Body of pancreas (tissue), 4 donors: ENCODE measurements around the gene RARA. TPM values are rescaled to one million over a fixed set of nuclear protein-coding genes. Genes with fewer than 3 reads are reported as not detected.
"Not testable (repeated sequence)": the region's sequence is repeated elsewhere in the genome, so short reads cannot be mapped to it uniquely, and the experiment has no call there.

Experiments used
- ATAC-seq: fragments of 150-250 bp; one replicate; pipeline ENCODE4 v1.9.1; 2016
- DNase-seq, 4 donors: peaks; one replicate each; pipeline ENCODE4 v3.0.0-alpha.2; 2019
- H3K27ac ChIP-seq, 4 donors: fragments of 200-600 bp; sonication (generic); 1 replicate in 3 of 4; 2 replicates in 1 of 4; pipeline versions ENCODE4 v1.5.1 to v1.6.1; 2016 to 2019; ENCODE audit warnings: mild to moderate bottlenecking in 1 of 4, mixed read lengths in 1 of 4, moderate library complexity in 1 of 4
- H3K27me3 ChIP-seq, 2 donors: fragments of 200-600 bp; sonication (generic); one replicate each; pipeline ENCODE4 v1.6.0; 2016; ENCODE audit warnings: mild to moderate bottlenecking in 1 of 2
- H3K36me3 ChIP-seq, 2 donors: fragments of 200-600 bp; sonication (generic); replicated peaks in 1 of 2; 2 replicates each; pipeline ENCODE4 v1.5.1; 2016; ENCODE audit warnings: low read depth in 2 of 2; ENCODE audit not compliant: insufficient read depth in 1 of 2
- H3K4me1 ChIP-seq: fragments of 200-600 bp; sonication (generic); one replicate; pipeline ENCODE4 v1.6.0; 2016
- H3K4me3 ChIP-seq, 2 donors: fragments of 200-600 bp; sonication (generic); 1 replicate in 1 of 2; 2 replicates in 1 of 2; pipeline ENCODE4 v1.5.1; 2016 to 2019
- H3K9me3 ChIP-seq, 3 donors: fragments of 200-600 bp; sonication (generic); 1 replicate in 2 of 3; 2 replicates in 1 of 3; pipeline ENCODE4 v1.5.1; 2016
- CTCF ChIP-seq, 7 experiments: fragments of 450-650 bp in 4 of 7; fragments of 200-600 bp in 3 of 7; sonication (generic) in 3 of 7; IDR thresholded peaks; one replicate each; pipeline ENCODE4 v1.5.1; 2016 to 2019; ENCODE audit warnings: antibody characterized with exemption in 7 of 7
- POLR2A ChIP-seq, 3 donors: fragments of 450-650 bp; IDR thresholded peaks; one replicate each; pipeline ENCODE4 v1.6.1; 2016; ENCODE audit warnings: antibody characterized with exemption in 3 of 3, mild to moderate bottlenecking in 2 of 3
- WGBS, 2 donors: methylation state at CpG; one replicate each; pipeline ENCODE4 v1.1.5; 2017; 5-methylcytosine and 5-hydroxymethylcytosine counted together
- intact Hi-C: fragments of 100-400 bp; cut with DNase I; formaldehyde crosslinking; loops from one replicate; pipeline ENCODE4 v1.15.1; 2023
- total RNA-seq, 2 donors: library from RNA; depleted of rRNA; stranded (reverse); fragments of >200 nt; gene quantifications; one replicate each; pipeline ENCODE4 v1.1.0, GENCODE V29; 2016

The RARA gene
- total RNA-seq, 2 donors from 2014 or later, result 11.4 to 13.8 TPM

- TF ChIP-seq CTCF (IDR thresholded peaks at IDR 0.05), result no peak
- no peak for TF ChIP-seq POLR2A (IDR thresholded peaks at IDR 0.05)
- intact Hi-C loops, result loop anchor here (10.0 kb wide), 2 partner anchors 68 to 198 kb away; partner anchors contain the start of gene CCR7
- H3K27ac ChIP-seq, result no peak overlapping the region
- no peaks in the 10 kb centered on the region for H3K9me3 ChIP-seq
- H3K4me1 ChIP-seq, result peaks cover 13% of the 10 kb centered on the region
- no peak for DNase-seq
- no peak overlapping the region for H3K4me3 ChIP-seq
- no peaks in the 10 kb centered on the region for H3K27me3 ChIP-seq
- no peak for ATAC-seq
- 67 to 72% methylated on average over 5 to 17 of the region's 17 CpGs for WGBS, 2 donors
- H3K36me3 ChIP-seq, result no peaks in the 10 kb centered on the region
These were observed 58.0 kb downstream of the RARA start for GRCh38 chr17:40366861-40367518.

- intact Hi-C loops, result loop anchor here (10.0 kb wide), 2 partner anchors 67 to 197 kb away; partner anchors contain the start of gene CCR7
- not testable (repeated sequence) for H3K9me3 ChIP-seq, H3K27me3 ChIP-seq, H3K4me3 ChIP-seq, H3K4me1 ChIP-seq, H3K36me3 ChIP-seq, ATAC-seq, DNase-seq, H3K27ac ChIP-seq
- WGBS, 2 donors, result 89 to 90% methylated on average over 9 of the region's 9 CpGs
These were observed 58.7 kb downstream of the RARA start for GRCh38 chr17:40367728-40368127.

- intact Hi-C loops, result loop anchor here (10.0 kb wide), 2 partner anchors 65 to 195 kb away; partner anchors contain the start of gene CCR7
- ATAC-seq, result no peak
- no peak for DNase-seq
These were observed 60.9 kb downstream of the RARA start for GRCh38 chr17:40369923-40370322.

GRCh38 chr17:40371261-40371929 is 62.4 kb downstream of the RARA start:
- no peaks in the 10 kb centered on the region for H3K27me3 ChIP-seq

More at GRCh38 chr17:40369923-40370322, 60.9 kb downstream of the RARA start:
- Histone ChIP-seq H3K27me3 (no peaks in the 10 kb centered on the region), H3K4me1 (no peaks in the 10 kb centered on the region), H3K4me3 (no peak overlapping the region), H3K36me3 (no peaks in the 10 kb centered on the region), H3K27ac (no peak overlapping the region), H3K9me3 (no peaks in the 10 kb centered on the region)
- no peak for TF ChIP-seq CTCF (IDR thresholded peaks at IDR 0.05)
- no peak for TF ChIP-seq POLR2A (IDR thresholded peaks at IDR 0.05)
- WGBS, 2 donors, result 87 to 89% methylated on average over 7 of the region's 7 CpGs

More at GRCh38 chr17:40371261-40371929, 62.4 kb downstream of the RARA start:
- intact Hi-C loops, result no loop called here
- Histone ChIP-seq H3K36me3 (no peaks in the 10 kb centered on the region), H3K4me3 (no peak overlapping the region), H3K4me1 (no peaks in the 10 kb centered on the region), H3K27ac (no peak overlapping the region), H3K9me3 (no peaks in the 10 kb centered on the region)
- no peak for DNase-seq
- TF ChIP-seq CTCF (IDR thresholded peaks at IDR 0.05) (no peak), POLR2A (IDR thresholded peaks at IDR 0.05) (no peak)
- no peak for ATAC-seq
- 81 to 86% methylated on average over 16 of the region's 16 CpGs for WGBS, 2 donors
